ENCODE measurements around the gene SEBOX.
A peak's percentile ranks its signal among the peaks of the same experiment; 100 is the strongest.

SEBOX gene

DNA sequence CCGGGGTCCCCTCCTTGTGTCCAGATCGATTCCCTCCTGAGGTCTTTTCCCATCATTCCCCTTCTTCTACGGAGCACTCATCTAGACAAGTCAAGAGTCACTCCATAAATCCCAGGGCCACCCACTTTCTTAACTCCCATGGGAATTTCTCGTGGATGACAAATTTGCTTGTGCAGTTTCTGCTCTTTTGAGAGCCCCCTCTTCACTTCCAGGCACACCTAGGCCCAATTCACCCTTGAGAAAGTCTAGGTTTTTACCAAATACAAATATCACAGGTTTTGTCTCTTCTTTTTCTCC, 7.2 kb downstream of the SEBOX start:
- H3K4me3 ChIP-seq, result peak overlapping the region; percentile 95
- peaks cover 73% of the 10 kb centered on the region for H3K36me3 ChIP-seq
- peak overlapping the region; percentile 98 for H3K9ac ChIP-seq
- peaks cover 24% of the 10 kb centered on the region for H3K4me1 ChIP-seq
- H3K4me2 ChIP-seq, result peak overlapping the region; percentile 98
- H3K27me3 ChIP-seq, result no peaks in the 10 kb centered on the region
- H4K20me1 ChIP-seq, result no peaks in the 10 kb centered on the region
- peak overlapping the region; percentile 94 for H3K27ac ChIP-seq
- no peaks in the 10 kb centered on the region for H3K9me3 ChIP-seq
- TF ChIP-seq Cebpa-rat (IDR thresholded peaks at IDR 0.05), result no peak

DNA sequence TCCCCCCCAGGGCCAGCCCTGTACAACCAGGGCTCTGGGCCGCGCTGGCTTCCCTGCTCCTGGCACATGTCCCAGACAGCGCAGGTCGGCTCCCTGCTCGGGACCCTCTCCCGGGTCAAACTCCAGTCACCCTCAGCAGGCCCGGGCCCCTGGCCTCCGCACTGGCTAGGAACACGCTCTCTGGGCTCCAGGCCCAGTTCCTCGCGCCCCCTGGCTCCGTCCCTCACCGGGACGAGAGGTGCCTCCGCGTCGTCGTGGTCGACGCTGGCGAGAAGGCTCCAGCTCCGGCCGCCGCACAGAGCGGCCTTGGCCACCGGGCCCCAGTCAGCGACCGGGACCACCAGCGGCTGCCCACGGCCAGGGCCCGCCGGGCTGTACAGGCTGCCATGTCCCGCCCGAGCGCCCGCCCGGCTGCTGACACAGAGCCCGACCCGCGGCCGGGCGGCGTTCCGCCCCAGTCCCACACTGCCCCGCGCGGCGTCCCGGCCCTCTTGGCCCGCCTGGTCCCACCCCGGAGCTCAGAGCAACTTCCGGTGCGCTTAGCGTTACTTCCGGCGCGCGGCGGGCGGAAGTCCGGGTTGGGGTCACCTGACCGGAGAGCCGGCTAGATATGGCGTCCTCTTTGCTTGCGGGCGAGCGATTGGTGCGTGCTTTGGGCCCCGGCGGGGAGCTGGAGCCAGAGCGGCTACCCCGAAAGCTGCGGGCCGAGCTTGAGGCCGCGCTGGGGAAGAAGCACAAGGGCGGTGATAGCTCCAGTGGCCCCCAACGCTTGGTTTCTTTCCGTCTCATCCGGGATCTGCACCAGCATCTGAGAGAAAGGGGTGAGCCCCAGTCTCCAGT, 7.7 kb downstream of the SEBOX start, which contains the start of gene POLDIP2:
Gene POLDIP2 (minus strand): TSS at position 467 of the 840 bp plus-strand sequence. CDS start 79 bp downstream, at position 388.
- Histone ChIP-seq H3K4me3 (peak within 1 kb of the TSS; percentile 95), H3K9me3 (no peaks in the 10 kb centered on the region), H3K4me1 (peaks cover 24% of the 10 kb centered on the region), H4K20me1 (no peaks in the 10 kb centered on the region), H3K27ac (peak within 1 kb of the TSS; percentile 94), H3K4me2 (peak within 1 kb of the TSS; percentile 98), H3K9ac (peak within 1 kb of the TSS; percentile 98), H3K27me3 (no peaks in the 10 kb centered on the region), H3K36me3 (peaks cover 73% of the 10 kb centered on the region)
- TF ChIP-seq Cebpa-rat (IDR thresholded peaks at IDR 0.05), result no peak

DNA sequence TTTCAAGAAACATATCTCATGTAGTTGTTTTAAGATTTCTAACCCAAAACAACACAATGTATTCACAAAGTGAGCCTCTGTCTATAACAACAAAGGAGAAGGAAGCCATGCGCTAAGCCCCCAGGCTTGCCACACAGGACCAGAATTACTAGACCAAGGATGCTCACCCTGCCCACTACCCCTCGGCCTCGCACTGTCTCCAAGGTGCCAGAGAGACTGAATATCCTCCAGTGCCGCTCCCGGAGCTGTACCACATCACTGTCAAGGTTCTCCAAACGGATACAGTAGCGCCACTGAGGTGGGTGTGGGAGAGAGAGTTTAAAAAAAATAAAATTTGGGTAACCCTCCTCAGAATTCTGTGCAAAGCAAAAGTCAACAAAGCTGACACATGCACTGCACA, 14.7 kb downstream of the SEBOX start:
- Histone ChIP-seq H3K27ac (no peak overlapping the region), H3K36me3 (peaks cover 100% of the 10 kb centered on the region), H3K4me3 (no peak overlapping the region), H3K4me1 (no peaks in the 10 kb centered on the region), H4K20me1 (peaks cover 20% of the 10 kb centered on the region), H3K4me2 (no peak overlapping the region), H3K9me3 (no peaks in the 10 kb centered on the region), H3K27me3 (no peaks in the 10 kb centered on the region), H3K9ac (no peak overlapping the region)
- no peak for TF ChIP-seq Cebpa-rat (IDR thresholded peaks at IDR 0.05)

DNA sequence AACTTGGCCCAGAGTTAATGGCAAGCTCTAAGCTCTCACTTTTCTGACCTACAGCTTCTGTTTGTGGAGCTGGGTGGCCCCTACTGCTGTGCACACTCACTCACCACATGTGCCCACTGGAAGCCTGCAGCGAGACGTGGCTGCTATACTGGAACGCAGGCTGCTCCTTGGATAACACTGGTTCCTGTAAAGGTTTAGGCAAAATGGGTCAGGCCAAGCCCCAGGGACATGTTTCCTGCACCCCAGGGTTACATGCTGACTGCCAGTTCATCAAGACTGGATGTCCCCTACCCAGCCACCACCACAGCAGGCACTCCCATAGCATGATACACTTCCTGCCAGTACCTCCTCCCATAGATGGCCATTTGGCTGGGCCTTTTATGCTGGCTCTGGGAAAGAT, 16.0 kb downstream of the SEBOX start:
- H3K27me3 ChIP-seq, result no peaks in the 10 kb centered on the region
- H3K4me3 ChIP-seq, result no peak overlapping the region
- peaks cover 33% of the 10 kb centered on the region for H4K20me1 ChIP-seq
- H3K9ac ChIP-seq, result no peak overlapping the region
- no peak overlapping the region for H3K4me2 ChIP-seq
- no peaks in the 10 kb centered on the region for H3K4me1 ChIP-seq
- no peaks in the 10 kb centered on the region for H3K9me3 ChIP-seq
- H3K27ac ChIP-seq, result no peak overlapping the region
- TF ChIP-seq Cebpa-rat (IDR thresholded peaks at IDR 0.05), result no peak
- H3K36me3 ChIP-seq, result peaks cover 100% of the 10 kb centered on the region

DNA sequence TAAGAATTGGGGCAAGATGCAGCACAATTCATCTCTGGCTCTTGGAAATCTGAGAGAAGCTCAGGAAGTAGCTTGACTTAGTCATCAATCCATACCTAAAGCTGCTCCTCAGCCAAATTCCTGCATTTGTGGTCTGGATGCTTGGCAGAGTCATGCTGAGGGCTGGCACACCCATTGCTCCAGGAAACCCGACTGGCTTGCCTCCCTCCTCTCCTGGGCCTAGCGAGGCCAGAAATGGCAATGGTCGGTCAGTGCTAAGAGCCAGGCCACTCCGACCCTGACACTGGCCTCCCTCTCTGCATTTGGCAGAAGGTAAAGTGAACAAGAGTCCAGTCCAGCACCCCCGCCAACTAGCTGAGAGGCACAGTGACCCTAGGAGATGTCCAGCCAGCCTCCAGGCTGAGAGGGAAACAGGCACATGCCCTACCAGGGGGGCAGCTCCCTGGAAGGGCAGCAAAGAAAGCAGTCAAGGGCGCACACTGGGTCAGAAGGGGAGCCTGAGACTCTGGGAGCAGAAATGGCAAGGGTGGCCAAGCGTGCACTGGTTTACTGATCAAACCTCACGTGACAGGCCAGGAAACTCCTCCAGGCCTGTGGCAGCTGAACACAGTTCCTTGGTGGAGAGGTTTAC, 17.6 kb downstream of the SEBOX start:
- H4K20me1 ChIP-seq, result peaks cover 38% of the 10 kb centered on the region
- no peaks in the 10 kb centered on the region for H3K4me1 ChIP-seq
- no peak for TF ChIP-seq Cebpa-rat (IDR thresholded peaks at IDR 0.05)
- H3K36me3 ChIP-seq, result peaks cover 99% of the 10 kb centered on the region
- no peak overlapping the region for H3K4me3 ChIP-seq
- H3K9me3 ChIP-seq, result no peaks in the 10 kb centered on the region
- H3K27ac ChIP-seq, result no peak overlapping the region
- H3K9ac ChIP-seq, result no peak overlapping the region
- H3K27me3 ChIP-seq, result no peaks in the 10 kb centered on the region
- no peak overlapping the region for H3K4me2 ChIP-seq

DNA sequence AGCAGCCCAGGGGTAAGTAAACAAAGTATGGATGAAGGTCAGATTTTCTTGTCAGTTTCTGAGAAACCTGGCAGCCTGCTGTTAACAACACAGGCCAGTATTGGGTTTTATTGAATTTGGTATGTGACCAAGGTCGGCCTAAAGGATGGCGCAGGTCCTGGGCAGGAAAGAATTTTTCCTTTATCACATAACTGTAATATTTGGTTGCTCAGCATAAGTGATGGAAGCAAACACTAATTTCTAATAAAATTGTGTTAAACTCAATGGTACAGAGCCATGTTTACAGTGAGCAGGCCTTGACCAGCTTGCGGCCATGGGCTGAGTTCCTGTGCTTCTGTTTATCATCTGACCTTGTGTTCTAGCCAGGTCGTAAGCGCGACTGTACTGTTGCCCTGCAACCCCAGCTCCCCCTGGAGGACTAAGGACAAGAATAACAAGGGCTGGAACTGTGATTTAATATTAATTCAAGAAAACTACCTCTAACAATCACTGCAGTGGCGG, 18.2 kb downstream of the SEBOX start:
- Histone ChIP-seq H4K20me1 (peaks cover 38% of the 10 kb centered on the region), H3K4me3 (no peak overlapping the region), H3K36me3 (peaks cover 99% of the 10 kb centered on the region), H3K4me1 (no peaks in the 10 kb centered on the region), H3K27me3 (no peaks in the 10 kb centered on the region), H3K9ac (no peak overlapping the region), H3K9me3 (no peaks in the 10 kb centered on the region), H3K27ac (no peak overlapping the region), H3K4me2 (no peak overlapping the region)
- TF ChIP-seq Cebpa-rat (IDR thresholded peaks at IDR 0.05), result no peak

DNA sequence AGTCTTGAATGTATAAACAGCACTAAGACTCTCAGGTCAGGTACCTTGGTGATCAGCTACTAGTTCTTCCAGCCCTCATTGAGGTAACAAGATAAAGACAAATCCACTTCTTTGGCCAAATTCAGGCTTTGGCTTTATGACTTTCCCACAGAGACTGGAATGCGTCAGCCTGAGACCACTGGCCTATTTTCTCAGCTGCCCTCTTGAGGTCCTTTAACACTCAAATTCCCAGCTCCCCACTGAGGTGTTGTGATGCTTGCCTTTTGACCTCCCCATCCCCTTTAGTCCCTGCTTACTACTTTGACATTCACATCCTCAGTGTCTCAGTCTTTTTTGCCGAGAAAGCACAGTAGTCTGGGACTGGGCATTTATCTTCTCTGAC, 18.8 kb downstream of the SEBOX start:
- no peak for TF ChIP-seq Cebpa-rat (IDR thresholded peaks at IDR 0.05)
- no peak overlapping the region for H3K27ac ChIP-seq

DNA sequence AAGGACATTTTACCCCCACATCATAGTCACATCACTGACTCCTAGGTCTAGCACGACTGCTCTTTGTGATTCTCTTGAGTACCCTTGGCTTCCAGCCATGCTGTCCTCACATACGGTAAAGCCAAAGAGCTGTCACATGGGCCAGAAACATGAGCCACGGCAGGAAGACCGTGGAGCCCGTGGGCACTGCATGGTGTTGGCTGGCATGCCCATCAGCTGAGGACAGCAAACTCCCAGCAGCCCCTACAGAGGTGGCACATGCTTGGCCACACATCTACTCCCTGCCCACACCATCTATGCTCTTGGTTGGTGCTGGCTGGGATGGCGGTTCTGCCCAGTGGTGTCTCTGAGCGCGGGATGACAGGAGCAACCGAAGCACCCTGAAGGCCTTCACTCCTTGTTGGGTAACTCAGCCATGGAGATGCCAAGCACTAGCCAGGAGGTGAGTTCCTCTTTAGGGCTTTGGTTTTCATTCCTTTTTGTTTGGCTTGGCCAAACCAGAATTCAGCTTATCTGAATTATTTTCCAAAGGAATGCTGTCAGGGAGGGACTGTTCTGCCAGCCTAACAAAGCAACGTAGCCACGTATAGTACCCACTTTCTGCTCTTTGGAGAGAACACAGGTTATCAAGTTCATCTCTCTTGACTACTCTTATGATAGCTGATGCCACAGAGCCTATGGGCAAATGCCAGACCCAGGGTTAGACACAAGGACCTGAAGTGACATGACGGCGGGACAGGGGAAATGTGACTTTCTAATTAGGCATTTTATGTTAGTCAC, 19.4 kb downstream of the SEBOX start:
- no peaks in the 10 kb centered on the region for H3K9me3 ChIP-seq
- H3K36me3 ChIP-seq, result peaks cover 99% of the 10 kb centered on the region
- H3K9ac ChIP-seq, result no peak overlapping the region

More for the DNA sequence above, 18.8 kb downstream of the SEBOX start:
- H3K27me3 ChIP-seq, result no peaks in the 10 kb centered on the region
- H3K4me2 ChIP-seq, result no peak overlapping the region
- H3K36me3 ChIP-seq, result peaks cover 99% of the 10 kb centered on the region
- H3K4me1 ChIP-seq, result no peaks in the 10 kb centered on the region
- no peak overlapping the region for H3K4me3 ChIP-seq
- H3K9me3 ChIP-seq, result no peaks in the 10 kb centered on the region
- peaks cover 38% of the 10 kb centered on the region for H4K20me1 ChIP-seq
- H3K9ac ChIP-seq, result no peak overlapping the region

DNA sequence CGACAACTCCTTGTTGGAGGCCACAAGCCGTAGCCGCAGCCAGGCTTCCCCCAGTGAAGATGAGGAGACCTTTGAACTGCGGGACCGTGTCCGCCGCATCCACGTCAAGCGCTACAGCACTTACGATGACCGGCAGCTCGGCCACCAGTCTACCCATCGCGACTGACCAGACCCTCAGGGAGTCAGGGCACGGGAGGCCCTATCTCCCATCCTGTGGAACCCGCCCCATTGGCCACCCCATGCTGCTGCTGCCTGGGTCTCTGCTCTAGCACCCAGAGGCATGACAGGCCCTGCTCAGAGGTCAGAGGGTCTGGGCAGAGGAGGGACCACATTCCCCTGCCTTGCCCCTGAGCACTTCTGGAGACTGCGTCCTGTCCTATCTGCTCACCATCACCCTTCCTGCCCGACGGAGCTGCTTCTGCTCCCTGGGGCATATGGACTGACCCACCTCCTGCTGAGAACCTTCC, 20.5 kb downstream of the SEBOX start:
- no peak overlapping the region for H3K4me3 ChIP-seq
- no peak overlapping the region for H3K4me2 ChIP-seq
- H3K9ac ChIP-seq, result no peak overlapping the region
- H3K27me3 ChIP-seq, result no peaks in the 10 kb centered on the region
- peaks cover 99% of the 10 kb centered on the region for H3K36me3 ChIP-seq
- no peak overlapping the region for H3K27ac ChIP-seq
- H3K4me1 ChIP-seq, result no peaks in the 10 kb centered on the region
- no peak for TF ChIP-seq Cebpa-rat (IDR thresholded peaks at IDR 0.05)
- H3K9me3 ChIP-seq, result no peaks in the 10 kb centered on the region
- H4K20me1 ChIP-seq, result peaks cover 42% of the 10 kb centered on the region

More for the DNA sequence above, 19.4 kb downstream of the SEBOX start:
- Histone ChIP-seq H4K20me1 (peaks cover 38% of the 10 kb centered on the region), H3K27me3 (no peaks in the 10 kb centered on the region), H3K27ac (no peak overlapping the region), H3K4me1 (no peaks in the 10 kb centered on the region), H3K4me3 (no peak overlapping the region), H3K4me2 (no peak overlapping the region)
- no peak for TF ChIP-seq Cebpa-rat (IDR thresholded peaks at IDR 0.05)

All from BLaER1 (cell line).